Dedifferentiated amniotic fluid mesenchymal stem cell (primary cell): Measurements from ENCODE around the gene DTX1.
"Not testable (repeated sequence)": the region's sequence is repeated elsewhere in the genome, so short reads cannot be mapped to it uniquely, and the experiment has no call there.

Experiments
- DNase-seq: peaks from one replicate; pipeline ENCODE4 v3.0.0-alpha.2; 2016; ENCODE audit errors: extremely low spot score

DTX1 gene

DNA sequence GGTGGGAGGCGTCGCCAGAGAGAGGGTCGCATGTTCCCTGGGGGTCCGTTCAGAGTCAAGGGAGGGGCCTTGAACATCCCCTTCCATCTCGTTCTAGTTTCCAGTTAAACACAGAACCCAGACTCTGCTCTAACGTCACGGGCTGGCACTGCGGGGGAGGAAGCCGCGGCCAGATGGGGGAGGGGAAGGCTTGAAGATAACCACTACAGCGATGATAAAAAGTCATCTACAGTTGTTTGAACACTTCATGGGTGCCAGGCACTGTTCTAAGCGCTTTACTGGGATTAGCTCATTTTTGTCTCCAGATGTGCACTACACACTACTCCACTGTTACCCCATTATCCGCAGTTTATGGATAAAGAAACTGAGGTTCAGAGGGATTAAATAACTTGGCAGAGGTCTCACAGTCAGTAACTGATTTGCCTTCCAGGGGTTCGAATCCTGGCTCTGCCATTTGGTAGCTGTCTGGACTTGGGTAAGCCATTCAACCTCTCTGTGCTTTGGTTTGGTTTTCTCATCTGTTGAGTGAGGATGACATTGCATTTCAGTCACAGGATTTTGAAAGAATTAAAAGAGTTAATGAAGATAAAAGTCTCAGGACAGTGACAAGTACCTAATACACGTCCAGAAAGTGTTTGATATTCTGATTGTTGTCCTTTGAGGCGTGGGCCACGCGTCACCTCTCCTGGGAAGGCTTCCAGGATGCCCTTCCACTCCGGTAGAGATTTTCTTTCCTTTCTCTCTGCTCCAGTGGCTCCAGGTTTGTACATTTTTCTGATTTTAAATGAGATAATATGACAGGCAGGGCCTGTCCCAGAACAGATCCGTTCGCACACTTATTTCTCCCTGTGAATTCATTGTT, 79.8 kb downstream of the DTX1 start:
- no peak for DNase-seq

DNA sequence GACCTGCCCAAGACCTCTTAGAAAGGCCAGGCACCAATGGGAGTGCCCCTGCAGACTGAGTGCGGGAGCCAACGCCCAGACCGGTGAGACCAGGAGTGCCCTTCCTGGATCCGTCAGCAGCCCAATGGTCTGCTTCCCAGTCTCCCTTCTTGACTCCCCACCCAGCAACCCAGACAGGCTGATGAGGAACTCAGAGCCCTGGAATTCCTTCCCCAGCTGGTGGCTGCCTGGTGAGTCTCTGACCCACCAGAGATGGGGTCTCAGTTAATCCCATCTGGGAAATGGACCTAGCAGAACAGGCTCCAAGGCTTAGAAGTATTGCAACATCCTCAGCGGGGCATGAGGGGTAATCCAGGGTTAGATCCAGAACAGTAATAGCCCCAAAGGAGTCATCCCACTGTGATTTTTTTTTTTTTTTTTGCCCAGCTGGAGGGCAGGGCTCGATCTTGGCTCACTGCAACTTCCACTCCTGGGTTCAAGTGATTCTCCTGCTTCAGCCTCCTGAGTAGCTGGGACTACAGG, 80.5 kb downstream of the DTX1 start:
- no peak for DNase-seq

- DNase-seq, result no peak
These were observed 81.6 kb downstream of the DTX1 start for GRCh38 chr12:113137861-113138783.

DNA sequence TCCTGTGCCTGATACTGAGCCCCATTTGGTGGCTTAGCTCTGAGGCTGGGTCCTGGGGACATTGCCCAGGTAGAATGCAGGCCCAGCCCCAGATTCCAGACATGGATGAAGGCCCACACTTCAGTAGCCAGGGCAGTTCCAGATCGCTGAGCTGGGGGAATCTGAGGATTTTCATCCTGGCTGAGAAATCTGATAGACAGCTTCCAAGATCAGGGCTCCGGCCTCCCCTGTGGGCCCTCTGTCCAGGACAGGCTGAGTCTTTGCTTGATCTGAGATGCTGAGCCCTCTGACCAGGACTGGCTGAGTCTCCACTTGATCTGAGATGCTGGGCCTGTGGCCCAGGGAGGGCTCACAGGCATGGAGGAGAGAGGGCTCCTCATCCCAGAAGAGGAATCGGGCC, 82.3 kb downstream of the DTX1 start:
- no peak for DNase-seq

DNA sequence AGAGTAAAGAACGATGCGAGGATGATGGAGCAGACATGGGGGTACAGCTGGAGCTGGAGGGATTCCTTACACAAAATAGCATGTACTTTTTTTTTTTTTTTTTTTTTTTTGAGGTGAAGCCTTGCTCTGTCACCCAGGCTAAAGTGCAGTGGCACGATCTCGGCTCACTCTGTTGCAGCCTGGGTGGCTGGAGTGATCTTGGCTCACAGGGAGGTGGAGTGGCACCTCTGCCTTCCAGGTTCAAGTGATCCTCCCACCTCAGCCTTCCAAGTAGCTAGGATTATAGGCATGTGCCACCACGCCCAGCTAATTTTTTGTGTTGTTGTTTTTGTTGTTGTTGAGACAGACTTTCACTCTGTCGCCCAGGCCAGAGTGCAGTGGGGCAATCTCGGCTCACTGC, 84.2 kb downstream of the DTX1 start:
- DNase-seq, result no peak

- not testable (repeated sequence) for DNase-seq
These were observed 85.2 kb downstream of the DTX1 start for GRCh38 chr12:113141716-113142115.

GRCh38 chr12:113142173-113142885, 85.8 kb downstream of the DTX1 start:
- no peak for DNase-seq

DNA sequence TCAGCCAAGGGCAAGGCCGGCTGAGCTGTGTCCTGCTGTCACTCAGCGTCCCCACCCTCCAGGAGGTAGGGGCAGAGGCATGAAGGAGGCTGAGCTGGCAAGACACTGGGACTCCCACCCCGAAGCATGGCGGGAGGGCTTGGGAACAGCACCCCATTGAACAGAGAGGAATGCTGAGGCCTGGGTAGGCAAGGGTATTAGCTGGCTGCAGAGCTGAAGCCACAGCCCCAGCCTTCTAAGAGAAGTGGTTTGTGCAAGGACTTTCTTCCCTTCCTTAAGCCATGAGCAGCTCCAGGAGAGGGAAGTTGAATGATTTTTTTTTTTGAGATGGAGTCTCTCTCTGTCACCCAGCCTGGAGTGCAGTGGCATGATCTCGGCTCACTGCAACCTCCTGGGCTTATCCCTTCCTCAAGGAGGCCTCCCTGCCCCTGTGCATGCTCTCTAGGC, 86.4 kb downstream of the DTX1 start:
- no peak for DNase-seq

DNA sequence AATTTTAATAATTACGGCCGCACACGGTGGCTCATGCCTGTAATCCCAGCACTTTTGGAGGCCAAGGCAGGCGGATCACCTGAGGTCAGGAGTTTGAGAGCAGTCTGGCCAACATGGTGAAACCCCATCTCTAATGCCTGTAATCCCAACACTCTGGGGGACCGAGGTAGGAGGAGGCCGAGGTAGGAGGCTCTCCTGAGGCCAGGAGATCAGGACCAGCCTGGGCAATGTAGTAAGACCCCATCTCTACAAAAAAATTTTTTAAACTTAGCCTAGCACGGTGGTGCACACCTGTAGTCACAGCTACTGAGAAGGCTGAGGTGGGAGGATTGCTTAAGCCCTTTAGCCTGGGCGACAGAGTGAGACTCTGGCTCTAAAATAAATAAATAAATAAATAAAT, 87.4 kb downstream of the DTX1 start:
- DNase-seq, result no peak

- DNase-seq, result no peak
These were observed 88.3 kb downstream of the DTX1 start for GRCh38 chr12:113144806-113145205.

- no peak for DNase-seq
These were observed 89.4 kb downstream of the DTX1 start for GRCh38 chr12:113145720-113146551.

GRCh38 chr12:113146999-113147398, 90.5 kb downstream of the DTX1 start:
- no peak for DNase-seq
